ENCODE data around the gene PDPK1.
"Not testable (repeated sequence)": the region's sequence is repeated elsewhere in the genome, so short reads cannot be mapped to it uniquely, and the experiment has no call there.

The PDPK1 gene

GRCh38 chr16:2587891-2588565 lies 50.2 kb downstream of the PDPK1 start:
- DNase-seq = no peak

GRCh38 chr16:2591476-2592240 lies 53.8 kb downstream of the PDPK1 start:
- no peak for DNase-seq

- DNase-seq = peak in 1 of 14 donors; percentile 53
Measured at GRCh38 chr16:2592786-2593185, 55.0 kb downstream of the PDPK1 start.

- DNase-seq = no peak
Measured at GRCh38 chr16:2595393-2596205, 57.8 kb downstream of the PDPK1 start.

- DNase-seq = no peak
Measured at GRCh38 chr16:2596747-2597559, 59.1 kb downstream of the PDPK1 start.

GRCh38 chr16:2597560-2597902 lies 59.7 kb downstream of the PDPK1 start:
- peak in 1 of 14 donors; percentile 27 for DNase-seq

GRCh38 chr16:2598133-2598641 lies 60.4 kb downstream of the PDPK1 start:
- no peak for DNase-seq

- DNase-seq = no peak
Measured at GRCh38 chr16:2598723-2599122, 60.9 kb downstream of the PDPK1 start.

GRCh38 chr16:2599165-2599564 lies 61.3 kb downstream of the PDPK1 start:
- DNase-seq = not testable (repeated sequence)

- DNase-seq = peak in 1 of 14 donors; percentile 14
Measured at GRCh38 chr16:2599785-2600184, 62.0 kb downstream of the PDPK1 start.

- DNase-seq = not testable (repeated sequence)
Measured at GRCh38 chr16:2601301-2602025, 63.6 kb downstream of the PDPK1 start.

- DNase-seq = not testable (repeated sequence)
Measured at GRCh38 chr16:2602175-2602574, 64.4 kb downstream of the PDPK1 start.

GRCh38 chr16:2603165-2604015 lies 65.6 kb downstream of the PDPK1 start:
- DNase-seq = peak; percentile 60 to 98 (median 92)

- DNase-seq = not testable (repeated sequence)
Measured at GRCh38 chr16:2604016-2604369, 66.2 kb downstream of the PDPK1 start.

GRCh38 chr16:2606820-2607219 lies 69.0 kb downstream of the PDPK1 start:
- DNase-seq = not testable (repeated sequence)

GRCh38 chr16:2609345-2609744 lies 71.5 kb downstream of the PDPK1 start:
- DNase-seq = not testable (repeated sequence)

GRCh38 chr16:2609827-2610470 lies 72.1 kb downstream of the PDPK1 start:
- no peak for DNase-seq

- DNase-seq = no peak
Measured at GRCh38 chr16:2610781-2611498, 73.1 kb downstream of the PDPK1 start.

- no peak for DNase-seq
Measured at GRCh38 chr16:2611499-2611862, 73.7 kb downstream of the PDPK1 start.

Data from C1 segment of cervical spinal cord (tissue), 14 donors.